ENCODE data around the gene UBE2C.

- TF ChIP-seq CTCF (IDR thresholded peaks at IDR 0.05 in 4 of 5, conservative IDR thresholded peaks at IDR 0.05 in 1 of 5) (no peak), POLR2A (IDR thresholded peaks at IDR 0.05) (no peak)
Observed at GRCh38 chr20:45840700-45841198, 28.3 kb downstream of the UBE2C start.
